Body of pancreas (tissue), 4 donors: Measurements from ENCODE around the gene ASB15.
A peak's percentile ranks its signal among the peaks of the same experiment; 100 is the strongest.

Source experiments
- CTCF ChIP-seq, 7 experiments: fragments of 450-650 bp in 4 of 7; fragments of 200-600 bp in 3 of 7; sonication (generic) in 3 of 7; IDR thresholded peaks; one replicate each; pipeline ENCODE4 v1.5.1; 2016 to 2019; ENCODE audit warnings: antibody characterized with exemption in 7 of 7
- POLR2A ChIP-seq, 3 donors: fragments of 450-650 bp; IDR thresholded peaks; one replicate each; pipeline ENCODE4 v1.6.1; 2016; ENCODE audit warnings: antibody characterized with exemption in 3 of 3, mild to moderate bottlenecking in 2 of 3

- peak in 6 of 7 experiments; percentile 16 to 60 (median 48) for TF ChIP-seq CTCF (IDR thresholded peaks at IDR 0.05)
- no peak for TF ChIP-seq POLR2A (IDR thresholded peaks at IDR 0.05)
These were observed 34.1 kb downstream of the ASB15 start for GRCh38 chr7:123635551-123636359.
